HepG2 (cell line): ENCODE data around the gene MEI1. TPM values are rescaled to one million over a fixed set of nuclear protein-coding genes. Genes with fewer than 3 reads are reported as not detected.

Experiments used
- BORCS8-MEF2B ChIP-seq: sonication (generic); formaldehyde crosslinking; IDR thresholded peaks from 2 replicates; pipeline ENCODE4 v1.8.0; 2022; ENCODE audit warnings: mild to moderate bottlenecking, missing genetic modification reagents
- KLF9 ChIP-seq: IDR thresholded peaks from 2 replicates; pipeline ENCODE4 v1.6.1; 2016; ENCODE audit warnings: low read depth
- KMT2A ChIP-seq: sonication (generic); formaldehyde crosslinking; IDR thresholded peaks from 2 replicates; pipeline ENCODE4 v1.4.0; 2020; ENCODE audit warnings: missing genetic modification reagents
- KMT2B ChIP-seq: IDR thresholded peaks from 2 replicates; pipeline ENCODE4 v1.6.1; 2016; ENCODE audit warnings: missing genetic modification reagents, missing compliant biosample characterization
- NCOA2 ChIP-seq: sonication (generic); formaldehyde crosslinking; IDR thresholded peaks from 2 replicates; pipeline ENCODE4 v1.8.0; 2022; ENCODE audit warnings: inconsistent platforms
- RBFOX2 ChIP-seq: fragments of 200-400 bp; formaldehyde crosslinking; IDR thresholded peaks from 2 replicates; pipeline ENCODE4 v1.6.1; 2017; ENCODE audit warnings: low read depth, mild to moderate bottlenecking, low read length
- RBM39 ChIP-seq: fragments of 200-400 bp; formaldehyde crosslinking; IDR thresholded peaks from one replicate; pipeline ENCODE4 v1.6.1; 2018; ENCODE audit warnings: antibody characterized with exemption, mild to moderate bottlenecking, low read depth, low read length; ENCODE audit not compliant: poor library complexity, severe bottlenecking
- RELA ChIP-seq: sonication (generic); formaldehyde crosslinking; IDR thresholded peaks from 2 replicates; pipeline ENCODE4 v1.4.0; 2020; ENCODE audit warnings: missing genetic modification reagents
- SNAI1 ChIP-seq: sonication (generic); formaldehyde crosslinking; IDR thresholded peaks from 2 replicates; pipeline ENCODE4 v1.5.0; 2020; ENCODE audit warnings: mild to moderate bottlenecking, missing genetic modification reagents, borderline replicate concordance
- ZNF326 ChIP-seq: sonication (generic); formaldehyde crosslinking; IDR thresholded peaks from 2 replicates; pipeline ENCODE4 v1.4.0; 2020; ENCODE audit warnings: missing genetic modification reagents, borderline replicate concordance
- ZNF501 ChIP-seq: sonication (generic); formaldehyde crosslinking; IDR thresholded peaks from 2 replicates; pipeline ENCODE4 v1.5.1; 2020; ENCODE audit warnings: mild to moderate bottlenecking, moderate library complexity, missing genetic modification reagents
- polyA plus RNA-seq, 8 experiments: library from polyadenylated mRNA; depleted of rRNA in 3 of 8; stranded (reverse) in 7 of 8; unstranded in 1 of 8; fragments of >200 nt; fragmentation: Illumina TruSeq in 4 of 8; extraction: Trizol in 4 of 8; gene quantifications; 2 replicates each; pipeline versions ENCODE4 v1.2.1 to v1.2.3, GENCODE V29; 2011 to 2016; ENCODE audit warnings: low read depth in 4 of 8, missing spikeins in 1 of 8, mixed read lengths in 1 of 8; ENCODE audit not compliant: insufficient read depth in 1 of 8
- total RNA-seq, 5 experiments: library from RNA; depleted of rRNA; stranded (reverse); fragments of >200 nt; fragmentation: Illumina TruSeq; extraction: Trizol; gene quantifications; 2 replicates each; pipeline ENCODE4 v1.2.3, GENCODE V29; 2016; ENCODE audit warnings: low read depth in 1 of 5
- TF ChIP-seq, protein P1 (sequence below): sonication (generic); formaldehyde crosslinking; conservative IDR thresholded peaks from 2 replicates; pipeline ENCODE4 v1.4.0; 2020; ENCODE audit warnings: missing genetic modification reagents
- TF ChIP-seq, protein P2 (sequence below): sonication (generic); formaldehyde crosslinking; IDR thresholded peaks from 2 replicates; pipeline ENCODE4 v1.5.0; 2020; ENCODE audit warnings: missing genetic modification reagents
- TF ChIP-seq, protein P3 (sequence below): sonication (generic); formaldehyde crosslinking; IDR thresholded peaks from 2 replicates; pipeline ENCODE4 v1.5.0; 2020; ENCODE audit warnings: mild to moderate bottlenecking, missing genetic modification reagents
- TF ChIP-seq, protein P4 (sequence below), 2 experiments: sonication (generic) in 1 of 2; formaldehyde crosslinking in 1 of 2; IDR thresholded peaks; 2 replicates each; pipeline versions ENCODE4 v1.6.1 to v1.9.0; 2014 to 2022; ENCODE audit warnings: antibody characterized with exemption in 1 of 2, borderline replicate concordance in 1 of 2, inconsistent platforms in 1 of 2, low read depth in 1 of 2, missing genetic modification reagents in 1 of 2

Gene MEI1
- total and polyA plus RNA-seq, 2 of the 13 experiments (the other 11 are each of a cell fraction or from before 2014, with no cell fraction given), result 0.75 to 1.9 TPM

DNA sequence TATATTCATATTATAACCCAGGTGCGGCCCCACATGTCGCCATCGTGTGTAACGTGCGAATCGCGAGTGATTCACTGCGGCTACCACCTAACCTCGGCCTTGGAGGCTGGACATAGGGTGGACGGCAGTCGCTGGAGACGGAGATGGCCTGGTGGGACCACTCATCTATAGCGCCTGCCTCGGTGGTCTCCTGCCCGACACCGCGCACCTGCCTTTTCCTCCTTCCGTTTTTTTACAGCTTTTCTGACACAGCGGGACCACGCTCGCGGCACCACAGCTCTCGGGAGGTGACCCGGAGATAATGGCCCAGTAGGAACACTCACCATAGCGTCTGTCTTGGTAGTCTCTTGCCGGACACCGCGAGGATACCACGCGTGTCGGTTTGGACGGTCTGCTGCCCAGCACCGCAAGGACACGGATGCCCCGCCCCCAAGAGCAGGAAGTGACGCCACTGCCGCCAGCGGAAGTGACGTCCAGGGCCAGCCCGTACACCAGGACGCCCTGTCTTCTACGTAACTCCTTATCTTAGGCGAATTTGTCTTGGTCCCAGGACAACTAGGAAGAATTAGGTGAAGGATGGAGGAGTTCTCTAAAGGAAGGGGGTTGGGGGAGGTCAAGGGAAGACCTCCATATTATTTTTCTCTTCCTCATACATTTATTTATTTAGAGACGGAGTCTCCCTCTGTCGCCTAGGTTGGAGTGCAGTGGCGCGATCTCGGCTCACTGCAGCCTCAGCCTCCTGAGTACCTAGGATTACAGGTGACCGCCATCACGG is 17.1 kb upstream of the MEI1 start (continued):
- TF ChIP-seq, protein P1, sequence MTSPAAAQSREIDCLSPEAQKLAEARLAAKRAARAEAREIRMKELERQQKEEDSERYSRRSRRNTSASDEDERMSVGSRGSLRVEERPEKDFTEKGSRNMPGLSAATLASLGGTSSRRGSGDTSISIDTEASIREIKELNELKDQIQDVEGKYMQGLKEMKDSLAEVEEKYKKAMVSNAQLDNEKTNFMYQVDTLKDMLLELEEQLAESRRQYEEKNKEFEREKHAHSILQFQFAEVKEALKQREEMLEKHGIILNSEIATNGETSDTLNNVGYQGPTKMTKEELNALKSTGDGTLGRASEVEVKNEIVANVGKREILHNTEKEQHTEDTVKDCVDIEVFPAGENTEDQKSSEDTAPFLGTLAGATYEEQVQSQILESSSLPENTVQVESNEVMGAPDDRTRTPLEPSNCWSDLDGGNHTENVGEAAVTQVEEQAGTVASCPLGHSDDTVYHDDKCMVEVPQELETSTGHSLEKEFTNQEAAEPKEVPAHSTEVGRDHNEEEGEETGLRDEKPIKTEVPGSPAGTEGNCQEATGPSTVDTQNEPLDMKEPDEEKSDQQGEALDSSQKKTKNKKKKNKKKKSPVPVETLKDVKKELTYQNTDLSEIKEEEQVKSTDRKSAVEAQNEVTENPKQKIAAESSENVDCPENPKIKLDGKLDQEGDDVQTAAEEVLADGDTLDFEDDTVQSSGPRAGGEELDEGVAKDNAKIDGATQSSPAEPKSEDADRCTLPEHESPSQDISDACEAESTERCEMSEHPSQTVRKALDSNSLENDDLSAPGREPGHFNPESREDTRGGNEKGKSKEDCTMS (CRISPR knock-in tag), result no peak
- TF ChIP-seq ZNF326 (CRISPR knock-in tag), result no peak; the same call in 1 of the 2 replicates
- TF ChIP-seq ZNF501, result peak; percentile 86
- TF ChIP-seq RBM39, result peak; percentile 59
- TF ChIP-seq RELA, result no peak
- TF ChIP-seq, protein P2, sequence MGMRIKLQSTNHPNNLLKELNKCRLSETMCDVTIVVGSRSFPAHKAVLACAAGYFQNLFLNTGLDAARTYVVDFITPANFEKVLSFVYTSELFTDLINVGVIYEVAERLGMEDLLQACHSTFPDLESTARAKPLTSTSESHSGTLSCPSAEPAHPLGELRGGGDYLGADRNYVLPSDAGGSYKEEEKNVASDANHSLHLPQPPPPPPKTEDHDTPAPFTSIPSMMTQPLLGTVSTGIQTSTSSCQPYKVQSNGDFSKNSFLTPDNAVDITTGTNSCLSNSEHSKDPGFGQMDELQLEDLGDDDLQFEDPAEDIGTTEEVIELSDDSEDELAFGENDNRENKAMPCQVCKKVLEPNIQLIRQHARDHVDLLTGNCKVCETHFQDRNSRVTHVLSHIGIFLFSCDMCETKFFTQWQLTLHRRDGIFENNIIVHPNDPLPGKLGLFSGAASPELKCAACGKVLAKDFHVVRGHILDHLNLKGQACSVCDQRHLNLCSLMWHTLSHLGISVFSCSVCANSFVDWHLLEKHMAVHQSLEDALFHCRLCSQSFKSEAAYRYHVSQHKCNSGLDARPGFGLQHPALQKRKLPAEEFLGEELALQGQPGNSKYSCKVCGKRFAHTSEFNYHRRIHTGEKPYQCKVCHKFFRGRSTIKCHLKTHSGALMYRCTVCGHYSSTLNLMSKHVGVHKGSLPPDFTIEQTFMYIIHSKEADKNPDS (CRISPR knock-in tag), result no peak
- TF ChIP-seq, protein P3, sequence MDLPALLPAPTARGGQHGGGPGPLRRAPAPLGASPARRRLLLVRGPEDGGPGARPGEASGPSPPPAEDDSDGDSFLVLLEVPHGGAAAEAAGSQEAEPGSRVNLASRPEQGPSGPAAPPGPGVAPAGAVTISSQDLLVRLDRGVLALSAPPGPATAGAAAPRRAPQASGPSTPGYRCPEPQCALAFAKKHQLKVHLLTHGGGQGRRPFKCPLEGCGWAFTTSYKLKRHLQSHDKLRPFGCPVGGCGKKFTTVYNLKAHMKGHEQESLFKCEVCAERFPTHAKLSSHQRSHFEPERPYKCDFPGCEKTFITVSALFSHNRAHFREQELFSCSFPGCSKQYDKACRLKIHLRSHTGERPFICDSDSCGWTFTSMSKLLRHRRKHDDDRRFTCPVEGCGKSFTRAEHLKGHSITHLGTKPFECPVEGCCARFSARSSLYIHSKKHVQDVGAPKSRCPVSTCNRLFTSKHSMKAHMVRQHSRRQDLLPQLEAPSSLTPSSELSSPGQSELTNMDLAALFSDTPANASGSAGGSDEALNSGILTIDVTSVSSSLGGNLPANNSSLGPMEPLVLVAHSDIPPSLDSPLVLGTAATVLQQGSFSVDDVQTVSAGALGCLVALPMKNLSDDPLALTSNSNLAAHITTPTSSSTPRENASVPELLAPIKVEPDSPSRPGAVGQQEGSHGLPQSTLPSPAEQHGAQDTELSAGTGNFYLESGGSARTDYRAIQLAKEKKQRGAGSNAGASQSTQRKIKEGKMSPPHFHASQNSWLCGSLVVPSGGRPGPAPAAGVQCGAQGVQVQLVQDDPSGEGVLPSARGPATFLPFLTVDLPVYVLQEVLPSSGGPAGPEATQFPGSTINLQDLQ (CRISPR knock-in tag), result no peak
- peak; percentile 81 for TF ChIP-seq RBFOX2
- TF ChIP-seq BORCS8-MEF2B, result peak; percentile 24; the same call in 1 of the 2 replicates
- TF ChIP-seq, protein P4, sequence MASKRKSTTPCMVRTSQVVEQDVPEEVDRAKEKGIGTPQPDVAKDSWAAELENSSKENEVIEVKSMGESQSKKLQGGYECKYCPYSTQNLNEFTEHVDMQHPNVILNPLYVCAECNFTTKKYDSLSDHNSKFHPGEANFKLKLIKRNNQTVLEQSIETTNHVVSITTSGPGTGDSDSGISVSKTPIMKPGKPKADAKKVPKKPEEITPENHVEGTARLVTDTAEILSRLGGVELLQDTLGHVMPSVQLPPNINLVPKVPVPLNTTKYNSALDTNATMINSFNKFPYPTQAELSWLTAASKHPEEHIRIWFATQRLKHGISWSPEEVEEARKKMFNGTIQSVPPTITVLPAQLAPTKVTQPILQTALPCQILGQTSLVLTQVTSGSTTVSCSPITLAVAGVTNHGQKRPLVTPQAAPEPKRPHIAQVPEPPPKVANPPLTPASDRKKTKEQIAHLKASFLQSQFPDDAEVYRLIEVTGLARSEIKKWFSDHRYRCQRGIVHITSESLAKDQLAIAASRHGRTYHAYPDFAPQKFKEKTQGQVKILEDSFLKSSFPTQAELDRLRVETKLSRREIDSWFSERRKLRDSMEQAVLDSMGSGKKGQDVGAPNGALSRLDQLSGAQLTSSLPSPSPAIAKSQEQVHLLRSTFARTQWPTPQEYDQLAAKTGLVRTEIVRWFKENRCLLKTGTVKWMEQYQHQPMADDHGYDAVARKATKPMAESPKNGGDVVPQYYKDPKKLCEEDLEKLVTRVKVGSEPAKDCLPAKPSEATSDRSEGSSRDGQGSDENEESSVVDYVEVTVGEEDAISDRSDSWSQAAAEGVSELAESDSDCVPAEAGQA (IDR thresholded peaks at IDR 0.05; ENCODE audit: low read depth), result peak; percentile 97
- TF ChIP-seq, protein P4 (CRISPR knock-in tag; IDR thresholded peaks at IDR 0.05; ENCODE audit: borderline replicate concordance), result no peak
- peak; percentile 98 for TF ChIP-seq KMT2A
- TF ChIP-seq KMT2B (CRISPR knock-in tag), result peak; percentile 99
- 0 out of 2 replicates have a peak, but pooled peaks have one; percentile 61 for TF ChIP-seq KLF9
- no peak; the same call in 1 of the 2 replicates for TF ChIP-seq NCOA2
- no peak for TF ChIP-seq SNAI1 (CRISPR knock-in tag)
